Stimulated activated naive B cell treated with anti-CD40 and anti-IgM and Interleukin-4, amounts not matched to agents 10 μg/mL and 1 μg/mL and 100 μg/mL, for 72 hours (primary cell): ENCODE measurements around the gene CCDC136.
A peak's percentile ranks its signal among the peaks of the same experiment; 100 is the strongest.

Experiments used
- ATAC-seq, 2 donors: fragments of 150-1000 bp; cut with Tn5 transposase; replicated peaks; 2 replicates each; pipeline ENCODE4 v1.10.0; 2021; ENCODE audit warnings: moderate library complexity in 1 of 2
- DNase-seq: peaks from one replicate; pipeline ENCODE4 v3.0.0; 2021
- H3K27ac Mint-ChIP-seq: one replicate; pipeline ENCODE4 v1.8.0; 2022; ENCODE audit warnings: mild to moderate bottlenecking, mixed read lengths
- H3K27me3 Mint-ChIP-seq, 2 donors: one replicate each; pipeline ENCODE4 v1.8.0; 2022; ENCODE audit warnings: mixed read lengths in 2 of 2
- H3K36me3 Mint-ChIP-seq, 2 donors: one replicate each; pipeline ENCODE4 v1.8.0; 2022; ENCODE audit warnings: mixed read lengths in 2 of 2, mild to moderate bottlenecking in 1 of 2
- H3K4me1 Mint-ChIP-seq, 2 donors: one replicate each; pipeline ENCODE4 v1.8.0; 2022; ENCODE audit warnings: mixed read lengths in 2 of 2, mild to moderate bottlenecking in 1 of 2
- H3K4me3 Mint-ChIP-seq, 2 donors: one replicate each; pipeline ENCODE4 v1.8.0; 2022; ENCODE audit warnings: mild to moderate bottlenecking in 2 of 2, mixed read lengths in 2 of 2, moderate library complexity in 1 of 2
- H3K9me3 Mint-ChIP-seq, 2 donors: one replicate each; pipeline ENCODE4 v1.8.0; 2022; ENCODE audit warnings: mixed read lengths in 2 of 2, mild to moderate bottlenecking in 1 of 2

CCDC136 gene

DNA sequence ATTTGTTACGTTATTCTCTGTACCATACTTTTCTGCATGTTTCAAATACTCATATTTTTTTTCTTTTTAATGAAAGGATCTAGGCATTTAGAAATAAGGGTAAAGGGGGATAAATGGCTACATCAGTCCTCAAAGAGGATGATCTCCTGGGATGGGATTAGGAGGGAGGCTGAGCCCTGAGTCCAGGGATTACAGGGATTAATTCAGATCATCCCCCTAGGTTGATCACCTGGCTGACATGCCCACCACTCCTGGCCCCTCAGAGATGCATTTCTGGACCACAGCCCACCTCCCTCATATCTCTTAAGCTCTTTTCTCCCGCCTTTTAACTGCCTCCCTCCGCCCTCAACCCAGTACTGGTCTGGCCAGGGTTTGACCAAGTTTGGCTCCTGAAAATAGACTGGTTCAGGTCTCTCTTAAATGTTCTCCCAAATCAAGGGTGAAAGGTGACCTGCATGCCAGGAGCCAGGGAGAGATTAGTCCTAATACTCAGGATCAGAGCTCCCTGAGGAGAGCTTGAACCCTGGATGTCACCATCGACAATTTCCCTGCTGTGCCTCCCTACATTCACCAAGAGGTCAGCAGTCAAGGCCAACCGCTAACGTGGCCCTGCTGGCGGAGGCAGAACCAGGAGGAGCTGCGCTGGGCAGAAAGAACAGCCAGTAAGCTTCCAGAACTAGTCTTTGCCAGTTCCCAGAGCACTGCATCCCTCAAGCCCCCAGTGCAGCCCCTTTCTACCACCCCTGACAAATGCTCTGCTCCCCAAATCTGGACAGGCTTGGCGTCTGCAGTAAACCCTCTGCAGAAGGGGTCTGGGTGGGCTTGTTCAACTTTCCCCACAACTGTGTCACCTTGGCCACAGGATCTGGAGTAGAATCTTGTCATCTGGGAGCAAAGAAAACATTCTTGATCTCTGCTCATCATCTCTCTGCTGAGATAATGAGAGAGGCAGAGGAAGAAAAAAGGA, 3.0 kb upstream of the CCDC136 start:
- H3K27me3 Mint-ChIP-seq, result no peaks in the 10 kb centered on the region
- H3K36me3 Mint-ChIP-seq, result peaks cover 0 to 1% of the 10 kb centered on the region in 2 donors
- H3K9me3 Mint-ChIP-seq, result peaks cover 0 to 2% of the 10 kb centered on the region in 2 donors
- H3K4me1 Mint-ChIP-seq, result peaks cover 5 to 7% of the 10 kb centered on the region in 2 donors
- no peak overlapping the region for H3K4me3 Mint-ChIP-seq
- DNase-seq (no peak), ATAC-seq (no peak)
- no peak overlapping the region for H3K27ac Mint-ChIP-seq

DNA sequence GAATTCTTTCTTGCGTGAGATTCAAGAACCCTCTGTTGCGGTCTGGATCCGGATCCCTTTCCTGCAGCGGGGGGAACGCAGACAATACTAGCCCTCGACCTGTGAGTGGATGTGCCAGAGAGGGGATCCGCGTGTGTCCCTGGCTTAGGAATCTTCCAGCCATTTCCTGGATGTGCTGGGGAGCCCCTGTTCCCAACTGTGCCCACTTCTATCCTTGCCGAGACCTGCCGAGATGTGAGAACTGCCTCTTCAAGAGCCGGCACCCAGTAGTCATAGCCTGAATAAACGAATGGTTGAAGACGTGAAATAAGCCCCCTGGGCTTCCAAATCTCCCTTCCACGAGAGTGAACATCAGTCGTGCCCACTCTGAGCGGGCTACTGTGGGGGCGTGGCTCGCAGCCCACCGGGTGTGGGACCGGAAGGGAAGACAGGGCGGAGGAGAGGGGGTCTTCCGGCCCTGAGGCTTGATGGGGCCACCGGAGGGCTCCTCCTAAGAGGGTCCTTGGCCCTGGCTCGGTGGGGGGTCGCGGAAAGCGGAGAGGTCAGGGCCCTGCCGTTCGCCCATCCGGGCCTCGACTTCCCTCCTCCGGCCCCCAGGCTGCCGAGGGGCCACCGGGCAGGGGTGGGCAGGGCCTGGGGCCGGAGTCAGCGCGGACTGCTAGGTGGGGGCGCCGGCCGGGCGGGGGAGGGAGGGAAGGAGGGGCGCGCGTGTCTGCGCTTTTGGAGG, 1.3 kb upstream of the CCDC136 start:
- no peak overlapping the region for H3K27ac Mint-ChIP-seq
- DNase-seq (no peak), ATAC-seq (peak in 1 of 2 donors; percentile 26)
- peaks cover 0 to 2% of the 10 kb centered on the region in 2 donors for H3K9me3 Mint-ChIP-seq
- H3K4me1 Mint-ChIP-seq, result peaks cover 5 to 8% of the 10 kb centered on the region in 2 donors
- H3K27me3 Mint-ChIP-seq, result no peaks in the 10 kb centered on the region
- H3K36me3 Mint-ChIP-seq, result peaks cover 0 to 1% of the 10 kb centered on the region in 2 donors
- peak overlapping the region; percentile 78 to 95 for H3K4me3 Mint-ChIP-seq

DNA sequence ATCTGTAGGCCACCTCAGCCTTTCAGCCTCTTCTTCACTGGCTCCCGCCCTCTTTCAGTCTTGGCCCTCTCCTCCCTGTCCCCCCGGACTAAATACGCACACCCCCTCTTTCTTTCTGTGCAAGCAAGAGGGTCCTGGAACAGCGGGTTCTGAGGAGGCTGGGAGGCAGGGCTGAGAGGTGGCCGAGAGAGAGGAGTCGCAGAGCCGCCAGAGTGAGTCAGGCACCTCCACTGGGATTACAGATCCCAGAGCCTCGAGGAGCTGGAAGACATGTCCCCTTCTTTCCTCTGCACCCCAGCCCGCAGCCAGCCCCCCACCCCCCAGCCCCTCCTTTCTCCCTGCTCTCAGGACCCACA, 182 bp downstream of the CCDC136 start:
- no peaks in the 10 kb centered on the region for H3K9me3 Mint-ChIP-seq
- no peaks in the 10 kb centered on the region for H3K27me3 Mint-ChIP-seq
- no peak for ATAC-seq
- H3K36me3 Mint-ChIP-seq, result peaks cover 0 to 1% of the 10 kb centered on the region in 2 donors
- peaks cover 5 to 8% of the 10 kb centered on the region in 2 donors for H3K4me1 Mint-ChIP-seq
- DNase-seq, result no peak
- peak overlapping the region; percentile 89 to 95 for H3K4me3 Mint-ChIP-seq
- no peak overlapping the region for H3K27ac Mint-ChIP-seq

DNA sequence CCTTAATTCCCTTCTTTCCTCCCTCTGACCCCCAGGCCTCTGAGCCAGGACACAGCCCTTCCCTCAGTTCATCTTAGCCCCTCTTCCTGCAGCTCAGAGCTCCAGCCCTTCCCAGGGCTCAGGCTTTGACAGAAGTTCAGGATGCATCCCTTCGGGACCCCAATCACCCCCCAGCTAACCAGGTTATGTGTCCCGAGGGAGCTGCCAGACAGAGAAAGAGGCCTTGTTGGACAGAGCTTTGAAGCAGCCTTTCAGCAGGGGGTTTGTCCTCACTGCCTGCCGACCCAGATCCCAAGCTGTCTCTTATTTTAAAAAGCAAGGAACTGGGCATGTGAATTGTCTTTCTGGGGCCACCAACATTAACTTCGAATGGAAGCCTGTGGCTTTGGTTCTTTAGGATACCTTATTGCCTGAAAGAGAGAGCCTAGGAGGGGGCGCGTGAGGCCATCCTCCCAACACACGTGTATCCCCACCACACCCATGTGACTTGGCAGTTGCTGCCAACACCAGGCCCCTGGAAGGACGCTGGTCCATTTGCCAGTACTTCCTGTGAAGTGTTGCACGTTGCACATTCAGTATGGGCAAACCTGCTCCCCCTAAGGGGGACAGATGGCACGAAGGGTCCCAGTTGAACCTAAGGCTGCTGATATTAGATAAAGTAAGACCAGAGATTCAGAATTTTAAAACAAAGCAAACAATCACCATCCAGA, 858 bp downstream of the CCDC136 start:
- ATAC-seq, result no peak
- H3K36me3 Mint-ChIP-seq, result peaks cover 0 to 1% of the 10 kb centered on the region in 2 donors
- H3K27me3 Mint-ChIP-seq, result no peaks in the 10 kb centered on the region
- H3K4me3 Mint-ChIP-seq, result peak overlapping the region; percentile 49 to 64
- H3K4me1 Mint-ChIP-seq, result peaks cover 5 to 8% of the 10 kb centered on the region in 2 donors
- H3K27ac Mint-ChIP-seq, result no peak overlapping the region
- H3K9me3 Mint-ChIP-seq, result no peaks in the 10 kb centered on the region
- no peak for DNase-seq

DNA sequence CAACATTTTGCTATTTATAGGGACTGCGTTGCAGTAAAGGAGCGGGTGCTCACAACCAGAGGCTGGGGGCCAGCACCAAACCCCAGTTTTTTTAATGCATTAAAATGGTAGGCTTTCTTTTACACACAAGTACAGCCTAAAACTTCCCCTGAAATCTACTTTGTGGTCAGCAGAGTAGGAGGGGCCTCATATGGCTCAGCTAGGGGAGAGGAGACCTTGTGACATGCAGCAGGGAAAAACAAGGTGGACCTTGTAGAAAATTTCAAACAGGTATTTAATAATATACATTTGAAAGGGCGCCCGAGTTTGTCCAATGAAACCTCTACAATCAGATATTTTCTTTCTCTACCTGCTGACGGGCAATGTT, 1.4 kb downstream of the CCDC136 start:
- H3K9me3 Mint-ChIP-seq, result no peaks in the 10 kb centered on the region
- no peaks in the 10 kb centered on the region for H3K27me3 Mint-ChIP-seq
- H3K27ac Mint-ChIP-seq, result no peak overlapping the region
- ATAC-seq (no peak), DNase-seq (no peak)
- H3K4me1 Mint-ChIP-seq, result peaks cover 5 to 8% of the 10 kb centered on the region in 2 donors
- peaks cover 0 to 1% of the 10 kb centered on the region in 2 donors for H3K36me3 Mint-ChIP-seq
- no peak overlapping the region for H3K4me3 Mint-ChIP-seq

DNA sequence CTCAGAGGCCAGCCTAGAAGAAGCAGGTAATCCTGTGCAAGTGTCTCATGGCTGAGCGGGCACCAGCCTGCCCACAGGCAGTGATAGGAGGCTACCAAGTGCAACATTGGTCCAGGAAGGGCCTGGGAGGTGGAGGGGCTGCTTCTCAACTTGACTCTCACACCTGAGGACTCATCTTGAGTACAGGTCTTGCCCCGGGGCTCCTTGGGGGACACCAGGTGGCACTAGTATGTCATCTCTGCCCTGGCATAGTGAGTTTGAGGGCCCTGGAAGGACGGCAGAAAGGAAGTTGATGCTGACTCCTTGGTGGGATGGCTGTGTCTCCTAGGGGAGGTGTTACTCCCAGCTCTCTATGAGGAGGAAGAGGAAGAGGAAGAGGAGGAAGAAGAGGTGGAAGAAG, 2.3 kb downstream of the CCDC136 start:
- Mint-ChIP-seq H3K36me3 (peaks cover 0 to 1% of the 10 kb centered on the region in 2 donors), H3K9me3 (no peaks in the 10 kb centered on the region), H3K4me3 (no peak overlapping the region), H3K4me1 (peaks cover 5 to 8% of the 10 kb centered on the region in 2 donors), H3K27me3 (no peaks in the 10 kb centered on the region), H3K27ac (no peak overlapping the region)
- DNase-seq, result no peak
- peak in 1 of 2 donors; percentile 28 for ATAC-seq

DNA sequence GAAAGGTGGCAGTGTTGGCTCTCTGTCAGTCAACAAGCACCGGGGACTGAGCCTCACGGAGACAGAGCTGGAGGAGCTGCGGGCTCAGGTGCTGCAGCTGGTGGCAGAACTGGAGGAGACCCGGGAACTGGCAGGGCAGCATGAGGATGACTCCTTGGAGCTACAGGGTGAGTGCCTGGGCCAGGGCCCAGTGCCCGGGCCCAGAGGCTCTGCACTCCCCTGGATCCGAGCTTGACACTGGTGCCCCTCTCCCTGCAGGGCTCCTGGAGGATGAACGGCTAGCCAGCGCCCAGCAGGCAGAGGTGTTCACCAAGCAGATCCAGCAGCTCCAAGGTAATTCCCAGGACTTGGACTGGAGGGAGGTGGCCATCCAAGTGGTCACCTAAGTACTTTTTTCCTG, 2.7 kb downstream of the CCDC136 start:
- Mint-ChIP-seq H3K9me3 (no peaks in the 10 kb centered on the region), H3K27ac (no peak overlapping the region), H3K4me1 (peaks cover 5 to 8% of the 10 kb centered on the region in 2 donors)

DNA sequence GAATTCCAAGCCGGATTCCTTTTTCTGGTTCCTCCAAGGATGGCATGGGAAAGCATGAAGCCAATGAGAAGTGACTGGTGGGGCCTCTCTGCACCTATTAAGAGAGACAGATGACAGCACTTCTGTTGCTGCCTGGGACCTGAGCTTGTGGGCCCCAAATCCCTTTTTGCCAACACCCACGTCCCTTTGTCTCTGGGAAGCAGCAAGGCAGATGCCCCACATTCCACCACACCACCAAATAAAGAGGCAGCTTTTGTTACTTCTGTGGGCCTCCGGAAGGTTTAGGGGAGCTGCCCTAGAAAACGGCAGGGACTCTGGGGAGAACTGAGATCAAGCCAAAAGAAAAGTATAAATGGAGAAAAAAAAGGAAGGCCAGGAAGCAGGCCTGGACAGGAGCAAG, 3.4 kb downstream of the CCDC136 start:
- no peak overlapping the region for H3K4me3 Mint-ChIP-seq
- peaks cover 0 to 1% of the 10 kb centered on the region in 2 donors for H3K36me3 Mint-ChIP-seq
- no peaks in the 10 kb centered on the region for H3K9me3 Mint-ChIP-seq
- peaks cover 5 to 8% of the 10 kb centered on the region in 2 donors for H3K4me1 Mint-ChIP-seq
- ATAC-seq, result no peak
- DNase-seq, result no peak
- H3K27me3 Mint-ChIP-seq, result no peaks in the 10 kb centered on the region
- no peak overlapping the region for H3K27ac Mint-ChIP-seq

More for the DNA sequence above, 2.7 kb downstream of the CCDC136 start:
- no peaks in the 10 kb centered on the region for H3K27me3 Mint-ChIP-seq
- DNase-seq (no peak), ATAC-seq (no peak)
- peaks cover 0 to 1% of the 10 kb centered on the region in 2 donors for H3K36me3 Mint-ChIP-seq
- no peak overlapping the region for H3K4me3 Mint-ChIP-seq

DNA sequence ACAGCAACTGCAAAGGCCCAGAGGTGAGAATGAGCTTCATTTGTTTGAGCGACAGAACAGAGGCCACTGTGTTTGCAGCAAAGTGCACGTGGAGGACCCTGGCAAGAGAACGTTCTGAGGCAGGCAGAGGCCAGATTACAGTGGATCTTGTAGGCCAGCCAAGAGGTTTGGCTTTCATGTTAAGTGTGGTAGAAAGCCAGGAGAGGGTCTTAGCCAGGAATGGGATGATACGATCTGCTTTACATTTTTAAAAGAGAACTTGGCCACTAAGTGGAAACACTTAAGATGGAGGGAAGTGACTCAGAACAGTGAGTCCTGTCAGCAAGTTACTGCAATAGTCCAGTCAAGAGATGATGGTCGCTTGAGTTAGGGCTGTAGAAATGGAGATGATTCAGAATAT, 4.6 kb downstream of the CCDC136 start:
- Mint-ChIP-seq H3K4me1 (peaks cover 0 to 4% of the 10 kb centered on the region in 2 donors), H3K9me3 (no peaks in the 10 kb centered on the region), H3K4me3 (no peak overlapping the region), H3K27ac (no peak overlapping the region), H3K36me3 (peaks cover 0 to 2% of the 10 kb centered on the region in 2 donors), H3K27me3 (no peaks in the 10 kb centered on the region)
- DNase-seq, result no peak
- no peak for ATAC-seq

DNA sequence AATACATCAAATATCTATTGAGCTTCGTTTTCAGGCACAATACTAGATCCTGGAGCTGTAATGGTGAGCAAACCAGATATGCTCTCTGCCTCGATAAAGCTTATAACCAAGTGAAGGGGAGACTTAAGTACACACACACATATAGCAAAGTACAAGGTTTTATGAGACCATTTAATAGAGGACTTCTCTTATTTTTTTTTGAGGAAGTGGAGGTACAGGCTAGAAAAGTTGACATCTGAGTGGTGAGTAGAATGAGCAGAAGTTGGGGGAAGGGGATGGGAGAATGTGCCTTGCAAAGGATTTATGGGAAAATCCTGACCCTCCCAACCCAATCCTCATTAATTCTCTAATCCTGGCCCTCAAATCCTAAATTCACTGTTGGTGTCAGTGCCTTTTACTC, 7.7 kb downstream of the CCDC136 start:
- ATAC-seq (no peak), DNase-seq (no peak)
- H3K36me3 Mint-ChIP-seq, result peaks cover 0 to 4% of the 10 kb centered on the region in 2 donors
- no peak overlapping the region for H3K4me3 Mint-ChIP-seq
- H3K4me1 Mint-ChIP-seq, result no peaks in the 10 kb centered on the region
- H3K27ac Mint-ChIP-seq, result no peak overlapping the region
- no peaks in the 10 kb centered on the region for H3K9me3 Mint-ChIP-seq
- H3K27me3 Mint-ChIP-seq, result no peaks in the 10 kb centered on the region

DNA sequence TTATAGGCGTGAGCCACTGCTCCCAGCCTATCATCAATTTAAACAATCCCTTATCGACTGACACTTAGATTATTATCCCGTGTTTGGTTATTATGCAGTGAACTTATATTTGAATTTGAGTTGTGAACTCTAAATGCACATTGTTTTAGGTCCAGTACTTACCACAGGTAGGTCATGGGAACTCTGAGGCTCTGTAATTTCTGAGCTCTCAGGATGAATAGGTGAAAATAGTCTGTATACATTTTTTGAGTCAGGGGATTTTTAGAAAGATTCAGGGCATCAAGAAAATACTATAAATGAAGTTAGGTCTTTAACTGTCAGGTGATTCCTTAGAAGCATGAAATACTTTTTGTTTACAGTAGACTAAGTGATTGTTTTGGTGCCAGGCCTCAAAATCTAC, 8.8 kb downstream of the CCDC136 start:
- no peaks in the 10 kb centered on the region for H3K4me1 Mint-ChIP-seq
- DNase-seq (no peak), ATAC-seq (peak in 1 of 2 donors; percentile 39)
- no peak overlapping the region for H3K4me3 Mint-ChIP-seq
- no peaks in the 10 kb centered on the region for H3K27me3 Mint-ChIP-seq
- no peak overlapping the region for H3K27ac Mint-ChIP-seq
- H3K36me3 Mint-ChIP-seq, result peaks cover 0 to 4% of the 10 kb centered on the region in 2 donors
- no peaks in the 10 kb centered on the region for H3K9me3 Mint-ChIP-seq

DNA sequence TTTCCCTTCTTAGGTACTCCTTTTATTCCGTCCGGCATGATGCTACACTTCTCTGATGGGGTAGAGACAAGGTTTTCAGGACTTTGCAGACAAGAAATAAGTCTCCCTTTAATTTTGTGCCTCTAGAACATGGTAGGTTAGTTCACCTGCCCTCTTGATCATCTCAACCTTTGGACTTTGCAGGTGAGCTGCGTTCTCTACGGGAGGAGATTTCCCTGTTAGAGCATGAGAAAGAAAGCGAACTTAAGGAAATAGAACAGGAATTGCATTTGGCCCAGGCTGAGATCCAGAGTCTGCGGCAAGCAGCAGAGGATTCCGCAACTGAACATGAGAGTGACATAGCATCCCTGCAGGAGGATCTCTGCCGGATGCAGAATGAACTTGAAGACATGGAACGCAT, 9.2 kb downstream of the CCDC136 start:
- Mint-ChIP-seq H3K36me3 (peaks cover 0 to 4% of the 10 kb centered on the region in 2 donors), H3K27me3 (no peaks in the 10 kb centered on the region), H3K27ac (no peak overlapping the region), H3K9me3 (no peaks in the 10 kb centered on the region), H3K4me1 (no peaks in the 10 kb centered on the region), H3K4me3 (no peak overlapping the region)
- no peak for DNase-seq
- no peak for ATAC-seq

DNA sequence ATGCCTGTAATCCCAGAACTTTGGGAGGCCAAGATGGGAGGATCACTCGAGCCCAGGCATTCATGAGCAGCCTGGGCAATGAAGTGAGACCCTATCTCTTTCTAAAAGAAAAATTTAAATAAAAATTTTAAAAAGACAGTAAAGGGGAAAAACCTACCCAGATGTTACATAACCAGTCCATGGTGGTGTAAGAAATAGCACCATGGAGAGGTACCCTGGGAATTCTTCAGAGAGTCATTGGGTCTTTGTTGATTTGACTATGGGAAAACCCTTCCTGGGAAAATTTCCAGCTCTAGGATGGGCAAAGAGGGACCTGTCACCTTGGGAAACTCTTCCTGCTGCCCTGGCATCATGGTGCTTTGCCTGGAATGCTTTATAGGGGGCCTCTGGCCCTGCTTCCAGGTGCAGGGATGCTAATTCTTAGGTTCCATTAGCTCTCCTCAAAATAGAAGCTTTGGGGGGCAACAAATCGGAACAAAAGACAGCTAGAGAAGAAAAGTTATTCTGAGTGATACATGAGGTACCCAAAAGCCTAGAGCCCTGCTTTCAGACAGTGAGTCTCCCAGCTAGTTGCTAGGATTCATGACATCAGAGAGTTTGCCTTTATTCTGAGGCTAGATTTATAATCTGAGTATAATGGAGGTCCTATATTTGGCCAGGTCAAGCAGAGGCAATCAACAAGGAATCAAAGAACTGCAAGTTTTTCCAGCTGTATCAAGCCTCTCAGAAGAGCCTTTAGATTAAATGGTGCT, 10.1 kb downstream of the CCDC136 start:
- ATAC-seq, result no peak
- Mint-ChIP-seq H3K9me3 (no peaks in the 10 kb centered on the region), H3K4me1 (no peaks in the 10 kb centered on the region), H3K4me3 (no peak overlapping the region), H3K36me3 (peaks cover 3 to 4% of the 10 kb centered on the region in 2 donors), H3K27me3 (no peaks in the 10 kb centered on the region), H3K27ac (no peak overlapping the region)
- no peak for DNase-seq

DNA sequence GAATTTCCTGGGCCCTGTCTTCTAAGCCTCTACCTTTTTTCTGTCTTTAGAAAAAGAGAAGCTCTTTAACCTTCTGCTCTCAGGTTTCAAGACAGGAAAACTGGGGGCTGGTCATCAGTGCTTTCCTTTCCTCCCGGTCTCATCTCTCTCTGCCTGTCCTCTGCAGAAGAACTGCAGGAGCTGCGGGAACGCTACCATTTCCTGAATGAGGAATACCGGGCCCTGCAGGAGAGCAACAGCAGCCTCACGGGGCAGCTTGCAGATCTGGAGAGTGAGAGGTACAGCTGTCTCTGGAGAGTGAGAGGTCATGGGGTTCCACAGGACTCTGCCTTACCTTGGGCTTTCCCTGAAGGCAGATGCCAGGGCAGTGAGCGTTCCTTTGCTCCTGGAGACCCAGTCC, 12.7 kb downstream of the CCDC136 start:
- H3K9me3 Mint-ChIP-seq, result no peaks in the 10 kb centered on the region
- no peaks in the 10 kb centered on the region for H3K4me1 Mint-ChIP-seq
- no peak overlapping the region for H3K4me3 Mint-ChIP-seq
- H3K36me3 Mint-ChIP-seq, result peaks cover 3 to 4% of the 10 kb centered on the region in 2 donors
- no peak for DNase-seq
- H3K27me3 Mint-ChIP-seq, result no peaks in the 10 kb centered on the region
- H3K27ac Mint-ChIP-seq, result no peak overlapping the region
- no peak for ATAC-seq
